ENCODE results near the gene GPR107. TPM values are rescaled to one million over a fixed set of nuclear protein-coding genes. Genes with fewer than 3 reads are reported as not detected.

GPR107 gene
- total and polyA plus RNA-seq, 2 of the 8 experiments (the other 6 are each of a cell fraction or from before 2014, with no cell fraction given), result 19.3 to 30.7 TPM

DNA sequence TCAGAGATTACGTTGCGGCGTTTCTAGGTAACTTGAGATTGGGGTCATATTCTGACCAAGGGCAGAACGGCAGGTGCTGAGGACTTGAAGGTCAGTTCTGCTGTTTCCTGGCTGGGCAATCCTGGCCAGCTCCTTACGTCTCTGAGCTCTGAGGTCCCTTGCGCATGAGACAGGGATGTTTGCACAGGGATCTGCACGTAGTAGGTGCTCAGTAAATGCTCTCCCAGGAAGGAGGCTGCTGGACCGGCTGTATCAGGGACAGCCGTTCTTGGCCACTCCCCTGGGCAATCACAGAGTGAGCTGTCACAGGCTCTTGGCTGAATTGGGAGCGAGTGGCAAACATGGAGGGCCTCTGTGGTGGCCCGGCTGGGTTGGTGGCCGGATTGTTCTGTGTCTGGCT, 126.8 kb downstream of the GPR107 start (continued):
- TF ChIP-seq RAD21 (IDR thresholded peaks at IDR 0.05 in 1 of 2, conservative IDR thresholded peaks at IDR 0.05 in 1 of 2; ENCODE audit: low read depth in 2 of 2, low read length in 2 of 2), result no peak
- TF ChIP-seq, protein P1, sequence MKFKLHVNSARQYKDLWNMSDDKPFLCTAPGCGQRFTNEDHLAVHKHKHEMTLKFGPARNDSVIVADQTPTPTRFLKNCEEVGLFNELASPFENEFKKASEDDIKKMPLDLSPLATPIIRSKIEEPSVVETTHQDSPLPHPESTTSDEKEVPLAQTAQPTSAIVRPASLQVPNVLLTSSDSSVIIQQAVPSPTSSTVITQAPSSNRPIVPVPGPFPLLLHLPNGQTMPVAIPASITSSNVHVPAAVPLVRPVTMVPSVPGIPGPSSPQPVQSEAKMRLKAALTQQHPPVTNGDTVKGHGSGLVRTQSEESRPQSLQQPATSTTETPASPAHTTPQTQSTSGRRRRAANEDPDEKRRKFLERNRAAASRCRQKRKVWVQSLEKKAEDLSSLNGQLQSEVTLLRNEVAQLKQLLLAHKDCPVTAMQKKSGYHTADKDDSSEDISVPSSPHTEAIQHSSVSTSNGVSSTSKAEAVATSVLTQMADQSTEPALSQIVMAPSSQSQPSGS (IDR thresholded peaks at IDR 0.05; ENCODE audit: low read length), result no peak
